Hepatocyte (in vitro differentiated cells): Measurements from ENCODE around the gene FHL1. TPM values are rescaled to one million over a fixed set of nuclear protein-coding genes. Genes with fewer than 3 reads are reported as not detected.

ENCODE experiments used
- DNase-seq: peaks from one replicate; pipeline ENCODE4 v3.0.0-alpha.2; 2016; ENCODE audit warnings: low spot score
- H2AFZ ChIP-seq: fragments of 200-600 bp; sonication (generic); 2 replicates; pipeline ENCODE4 v1.6.0; 2016; ENCODE audit warnings: antibody characterized with exemption, mild to moderate bottlenecking
- H3K27ac ChIP-seq: fragments of 200-600 bp; sonication (generic); 2 replicates; pipeline ENCODE4 v1.5.1; 2016; ENCODE audit warnings: mild to moderate bottlenecking
- H3K27me3 ChIP-seq: fragments of 200-600 bp; sonication (generic); 2 replicates; pipeline ENCODE4 v1.6.1; 2016
- H3K36me3 ChIP-seq: fragments of 200-600 bp; sonication (generic); replicated peaks from 2 replicates; pipeline ENCODE4 v1.5.1; 2016; ENCODE audit warnings: low read depth; ENCODE audit not compliant: insufficient read depth
- H3K4me1 ChIP-seq: fragments of 200-600 bp; sonication (generic); 2 replicates; pipeline ENCODE4 v1.5.1; 2016; ENCODE audit warnings: mild to moderate bottlenecking, moderate library complexity; ENCODE audit not compliant: insufficient read depth
- H3K4me2 ChIP-seq: fragments of 200-600 bp; sonication (generic); 2 replicates; pipeline ENCODE4 v1.6.0; 2016
- H3K4me3 ChIP-seq: fragments of 200-600 bp; sonication (generic); 2 replicates; pipeline ENCODE4 v1.5.1; 2016; ENCODE audit warnings: mild to moderate bottlenecking
- H3K79me2 ChIP-seq: fragments of 200-600 bp; sonication (generic); 2 replicates; pipeline ENCODE4 v1.6.0; 2017; ENCODE audit warnings: mild to moderate bottlenecking
- H3K9me2 ChIP-seq: fragments of 200-600 bp; sonication (generic); replicated peaks from 2 replicates; pipeline ENCODE4 v1.6.0; 2017; ENCODE audit warnings: mild to moderate bottlenecking; ENCODE audit not compliant: insufficient read depth
- H3K9me3 ChIP-seq: fragments of 200-600 bp; sonication (generic); 2 replicates; pipeline ENCODE4 v1.5.1; 2016; ENCODE audit warnings: low read depth, mild to moderate bottlenecking
- H4K20me1 ChIP-seq: fragments of 200-600 bp; sonication (generic); 2 replicates; pipeline ENCODE4 v1.6.0; 2016; ENCODE audit warnings: mild to moderate bottlenecking; ENCODE audit not compliant: insufficient read depth, poor library complexity, severe bottlenecking
- CTCF ChIP-seq: fragments of 200-600 bp; sonication (generic); IDR thresholded peaks from 2 replicates; pipeline ENCODE4 v1.5.1; 2016; ENCODE audit warnings: antibody characterized with exemption, mild to moderate bottlenecking; ENCODE audit not compliant: poor library complexity
- EZH2 ChIP-seq: fragments of 200-600 bp; sonication (generic); IDR thresholded peaks from 2 replicates; pipeline ENCODE4 v1.6.1; 2016; ENCODE audit warnings: antibody characterized with exemption, mild to moderate bottlenecking, borderline replicate concordance
- EZH2phosphoT487 ChIP-seq: fragments of 200-600 bp; sonication (generic); IDR thresholded peaks from one replicate; pipeline ENCODE4 v1.6.1; 2018; ENCODE audit warnings: antibody characterized with exemption, mild to moderate bottlenecking, low read depth, moderate library complexity; ENCODE audit not compliant: unreplicated experiment, severe bottlenecking
- WGBS: methylation state at CpG from one replicate; pipeline ENCODE4 v1.1.6; 2016; ENCODE audit warnings: low lambda C conversion rate; ENCODE audit errors: missing lambda C conversion rate; 5-methylcytosine and 5-hydroxymethylcytosine counted together
- polyA plus RNA-seq: library from polyadenylated mRNA; unstranded; fragments of >200 nt; fragmentation: Nextera tagmentation; extraction: Ambion mirVana; gene quantifications from 2 replicates; pipeline ENCODE4 v1.2.1, GENCODE V29; 2016
- total RNA-seq: library from RNA; depleted of rRNA; stranded (reverse); fragments of >200 nt; gene quantifications from 2 replicates; pipeline ENCODE4 v1.2.3, GENCODE V29; 2014

The FHL1 gene
- total and polyA plus RNA-seq, 2 experiments from 2014 or later = 31.5 to 40.0 TPM

GRCh38 chrX:136220951-136221350 is 73.6 kb downstream of the FHL1 start:
- no peaks in the 10 kb centered on the region for H3K36me3 ChIP-seq
- H3K4me2 ChIP-seq = no peak overlapping the region
- no peaks in the 10 kb centered on the region for H4K20me1 ChIP-seq
- H3K27ac ChIP-seq = no peak overlapping the region
- H3K27me3 ChIP-seq = no peaks in the 10 kb centered on the region
- H2AFZ ChIP-seq = no peak overlapping the region
- H3K9me2 ChIP-seq = no peaks in the 10 kb centered on the region
- 75% methylated on average over 3 of the region's 3 CpGs for WGBS
- H3K79me2 ChIP-seq = no peaks in the 10 kb centered on the region
- TF ChIP-seq EZH2phosphoT487 (no peak), EZH2 (no peak), CTCF (no peak)
- no peak overlapping the region for H3K4me3 ChIP-seq
- H3K4me1 ChIP-seq = no peaks in the 10 kb centered on the region
- H3K9me3 ChIP-seq = no peaks in the 10 kb centered on the region
- DNase-seq = no peak

- no peak overlapping the region for H2AFZ ChIP-seq
- H3K4me2 ChIP-seq = no peak overlapping the region
- 87% methylated on average over 3 of the region's 3 CpGs for WGBS
- TF ChIP-seq EZH2 = no peak
- TF ChIP-seq CTCF = no peak
- no peak for TF ChIP-seq EZH2phosphoT487
- H3K27ac ChIP-seq = no peak overlapping the region
- no peaks in the 10 kb centered on the region for H3K9me2 ChIP-seq
- no peak for DNase-seq
- no peaks in the 10 kb centered on the region for H4K20me1 ChIP-seq
- no peak overlapping the region for H3K4me3 ChIP-seq
- no peaks in the 10 kb centered on the region for H3K9me3 ChIP-seq
- H3K79me2 ChIP-seq = no peaks in the 10 kb centered on the region
- H3K36me3 ChIP-seq = no peaks in the 10 kb centered on the region
- H3K27me3 ChIP-seq = no peaks in the 10 kb centered on the region
- no peaks in the 10 kb centered on the region for H3K4me1 ChIP-seq
Observed at GRCh38 chrX:136221851-136222513, 74.6 kb downstream of the FHL1 start.

- no peak overlapping the region for H3K4me2 ChIP-seq
- H2AFZ ChIP-seq = no peak overlapping the region
- H3K27me3 ChIP-seq = no peaks in the 10 kb centered on the region
- H3K9me2 ChIP-seq = no peaks in the 10 kb centered on the region
- H3K79me2 ChIP-seq = no peaks in the 10 kb centered on the region
- TF ChIP-seq EZH2 (no peak), EZH2phosphoT487 (no peak), CTCF (no peak)
- no peaks in the 10 kb centered on the region for H4K20me1 ChIP-seq
- DNase-seq = no peak
- H3K9me3 ChIP-seq = no peaks in the 10 kb centered on the region
- H3K4me1 ChIP-seq = no peaks in the 10 kb centered on the region
- no peaks in the 10 kb centered on the region for H3K36me3 ChIP-seq
- H3K4me3 ChIP-seq = no peak overlapping the region
- H3K27ac ChIP-seq = no peak overlapping the region
Observed at GRCh38 chrX:136227074-136227473, 79.7 kb downstream of the FHL1 start.
